Stimulated activated CD8-positive, alpha-beta memory T cell treated with anti-CD3 and anti-CD28 coated beads, Interleukin-7, amount 100 ng/mL, for 24 hours (primary cell): ENCODE results near the gene SHISA8.

Experiments used
- DNase-seq: peaks from one replicate; pipeline ENCODE4 v3.0.0-alpha.2; 2020; ENCODE audit warnings: low read depth

SHISA8 gene

DNA sequence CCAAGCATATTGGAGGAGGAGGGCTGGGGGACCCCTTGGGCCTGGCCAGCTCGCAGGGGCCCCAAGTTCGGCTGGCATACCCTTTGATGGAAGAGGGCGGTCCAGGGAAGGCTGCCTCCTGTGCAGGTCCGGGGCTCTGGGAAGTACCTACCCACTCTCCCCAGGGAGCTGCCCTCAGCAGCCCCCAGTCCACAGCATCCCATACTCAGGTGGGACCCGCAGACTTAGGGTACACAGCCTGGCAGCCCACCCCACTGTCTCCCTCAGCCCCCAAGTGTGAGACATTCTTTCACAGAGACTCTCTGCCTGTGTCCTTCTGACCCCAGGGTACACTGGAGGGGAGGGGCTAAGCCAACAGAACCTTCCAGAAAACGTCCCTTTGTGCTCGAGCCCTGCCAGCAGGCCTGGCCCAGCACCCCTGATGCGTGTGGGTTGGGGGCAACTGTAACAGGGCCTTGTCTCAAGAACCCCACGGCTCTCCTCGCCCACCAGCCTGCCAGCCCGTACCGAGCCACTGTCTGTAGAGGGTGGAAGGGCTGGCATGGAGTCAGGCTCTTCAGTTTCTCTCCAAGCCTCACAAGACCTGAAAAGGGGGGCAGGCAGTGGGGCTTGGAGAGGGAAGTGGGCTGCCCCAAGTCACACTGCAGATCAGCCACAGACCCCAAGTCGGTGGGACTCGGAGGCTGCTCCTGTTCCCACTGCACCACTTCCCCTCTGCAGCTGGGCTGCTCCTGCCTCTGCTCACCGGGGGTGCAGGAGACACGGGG is 18.7 kb upstream of the SHISA8 start:
- no peak for DNase-seq

DNA sequence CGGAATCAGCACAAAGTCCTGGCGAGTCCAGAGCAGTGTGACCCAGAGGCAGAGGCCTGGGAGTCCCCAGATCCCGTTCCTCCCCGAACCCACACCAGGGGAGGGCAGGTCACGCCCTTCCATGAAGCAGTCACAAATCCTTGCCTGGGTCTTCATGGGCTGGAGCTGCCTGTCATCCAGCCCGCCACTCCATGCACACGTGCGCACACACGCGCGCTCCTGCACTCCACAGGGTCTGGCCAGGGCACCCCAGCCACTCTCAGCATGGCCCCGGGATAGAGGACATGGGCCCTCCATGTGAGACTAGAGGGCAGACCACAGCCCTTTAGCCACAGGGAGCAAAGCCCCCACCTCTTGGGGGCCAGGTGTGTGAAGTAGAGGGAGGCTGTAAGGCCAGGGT is 17.5 kb upstream of the SHISA8 start:
- DNase-seq: no peak

DNA sequence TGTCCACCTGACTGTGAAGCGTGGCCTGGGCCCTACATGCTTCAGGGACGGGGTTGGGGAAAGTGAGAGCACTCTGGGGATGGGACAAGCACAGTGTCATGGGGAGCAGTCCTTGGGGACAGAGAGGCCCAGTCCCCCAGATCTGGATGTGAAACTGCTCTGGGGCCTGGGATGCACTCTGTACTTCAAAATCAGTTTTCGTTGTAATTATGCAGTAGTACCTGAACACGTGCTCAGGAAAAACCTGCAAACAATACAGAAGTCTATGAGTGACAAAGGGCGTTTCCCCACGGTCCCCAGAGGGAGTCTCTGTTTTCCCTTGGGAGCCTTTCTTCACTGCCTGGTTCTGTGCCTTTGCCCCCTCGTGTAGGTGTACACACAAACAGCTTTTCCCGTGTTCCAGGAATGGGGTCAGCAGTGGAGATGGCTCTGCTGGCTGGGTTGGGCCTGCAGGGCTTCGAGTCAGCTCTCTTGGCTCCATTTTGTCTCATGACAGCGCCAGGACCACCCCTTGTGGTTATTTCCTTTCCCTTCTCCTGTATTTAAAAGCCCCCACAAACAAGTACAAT is 16.9 kb upstream of the SHISA8 start:
- no peak for DNase-seq

DNA sequence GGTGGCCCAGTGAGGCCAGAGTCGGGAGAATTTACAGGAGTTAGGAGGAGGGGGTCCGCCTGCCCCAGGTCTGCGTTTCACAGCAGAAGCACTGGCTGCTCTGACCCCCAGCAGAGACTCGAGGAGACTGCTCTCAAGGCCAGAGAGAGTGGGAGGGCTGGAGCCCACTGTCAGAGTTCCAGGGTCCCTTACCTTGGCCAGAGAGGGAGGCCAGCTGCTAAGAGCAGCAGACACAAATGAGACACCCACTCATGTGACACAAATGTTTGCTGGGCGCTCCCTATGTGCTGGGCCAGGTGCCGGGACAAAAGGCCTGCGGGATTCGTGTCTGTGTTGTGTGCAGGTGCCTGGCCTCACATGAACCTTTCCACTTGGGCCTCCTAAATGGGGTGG is 14.5 kb upstream of the SHISA8 start:
- no peak for DNase-seq

DNA sequence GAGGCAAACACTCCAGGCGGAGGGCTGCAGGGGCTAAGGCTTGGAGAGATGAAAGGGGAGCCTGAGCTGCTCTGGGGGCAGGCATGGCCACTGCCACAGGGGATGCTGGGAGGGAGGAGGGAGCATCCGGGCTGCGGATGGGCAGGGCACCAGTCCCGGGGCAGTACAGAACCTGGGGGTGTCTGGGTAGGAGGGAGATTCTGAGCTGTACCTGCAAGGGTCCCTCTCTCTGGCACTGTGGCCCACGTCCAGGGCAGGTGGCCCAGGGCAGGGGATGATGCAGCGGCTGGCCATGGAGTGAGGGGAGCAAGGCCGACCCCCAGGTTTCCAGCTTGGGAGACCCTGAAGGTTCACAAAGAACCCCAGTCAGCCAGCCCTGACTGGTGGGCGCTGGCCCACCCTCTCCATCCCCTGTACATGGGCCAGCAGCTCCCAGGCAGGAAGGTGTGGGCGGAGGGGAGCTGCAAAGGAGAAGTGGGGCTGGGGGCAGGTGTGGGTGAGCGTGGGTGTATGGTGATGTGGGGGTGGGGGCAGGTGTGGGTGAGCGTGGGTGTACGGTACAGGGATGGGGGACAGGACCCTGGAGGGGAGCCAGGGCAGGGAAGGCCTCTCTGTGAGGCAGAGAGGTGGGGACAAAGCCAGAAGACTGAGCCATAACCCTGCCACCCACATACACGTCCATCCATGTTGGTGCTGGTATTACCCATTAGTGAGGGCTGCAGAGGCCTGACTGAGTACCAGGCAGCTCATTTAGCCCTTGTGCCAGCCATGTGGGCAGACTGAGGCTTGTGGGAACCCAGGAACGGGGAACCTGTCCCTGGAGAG is 13.9 kb upstream of the SHISA8 start:
- DNase-seq: no peak

DNA sequence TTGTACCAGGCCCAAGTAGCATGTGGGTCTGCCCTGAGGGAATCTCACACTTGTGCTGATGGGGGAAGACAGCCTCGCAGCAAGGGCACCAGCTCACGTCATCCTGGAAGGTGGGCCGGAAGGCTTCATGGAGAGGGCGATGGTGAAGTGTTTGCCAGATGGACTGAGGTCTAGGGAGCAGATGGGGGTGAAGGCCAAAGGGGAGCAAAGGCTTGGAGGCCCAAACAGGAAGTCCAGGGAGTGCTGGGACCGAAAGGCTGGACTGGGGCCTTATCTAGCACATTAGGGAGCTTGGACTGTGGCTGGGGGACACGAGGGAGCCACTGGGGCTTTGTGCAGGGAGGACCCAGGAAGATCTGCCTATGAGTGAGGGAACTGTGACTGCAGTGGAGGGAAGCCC is 12.9 kb upstream of the SHISA8 start:
- no peak for DNase-seq

DNA sequence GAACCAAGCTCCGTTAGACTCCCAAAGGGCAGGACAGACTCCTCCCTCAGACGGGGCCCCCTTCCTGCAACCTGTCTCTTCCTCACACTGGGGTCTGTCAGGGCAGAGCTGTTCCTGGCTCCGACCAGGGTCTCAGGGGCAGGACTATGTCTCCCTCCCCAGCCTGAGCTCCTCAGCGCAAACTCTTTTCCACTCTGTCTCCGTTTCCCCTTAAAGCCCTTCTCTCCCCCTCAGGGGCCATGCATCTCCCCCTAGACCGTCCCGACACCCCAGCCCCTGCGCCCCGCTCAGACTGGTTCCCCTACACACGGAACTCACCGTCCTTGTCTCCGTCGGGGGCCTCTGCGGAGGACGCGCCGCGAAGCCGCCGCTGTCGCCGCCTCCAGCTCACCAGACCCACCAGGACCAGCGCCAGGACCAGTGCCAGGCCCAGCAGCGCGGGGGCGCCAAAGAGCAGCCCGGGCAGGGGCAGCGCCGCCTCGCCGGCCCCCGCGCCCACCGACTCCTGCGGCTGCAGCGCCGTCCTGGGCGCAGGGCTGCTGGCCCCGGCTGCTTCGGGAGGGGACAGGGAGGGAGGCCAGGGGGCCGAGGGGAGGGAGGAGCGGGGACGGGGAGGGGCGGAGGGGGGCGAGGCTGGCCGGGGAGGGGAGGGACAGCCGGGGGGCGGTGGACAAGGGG is 11.0 kb upstream of the SHISA8 start:
- DNase-seq: no peak

DNA sequence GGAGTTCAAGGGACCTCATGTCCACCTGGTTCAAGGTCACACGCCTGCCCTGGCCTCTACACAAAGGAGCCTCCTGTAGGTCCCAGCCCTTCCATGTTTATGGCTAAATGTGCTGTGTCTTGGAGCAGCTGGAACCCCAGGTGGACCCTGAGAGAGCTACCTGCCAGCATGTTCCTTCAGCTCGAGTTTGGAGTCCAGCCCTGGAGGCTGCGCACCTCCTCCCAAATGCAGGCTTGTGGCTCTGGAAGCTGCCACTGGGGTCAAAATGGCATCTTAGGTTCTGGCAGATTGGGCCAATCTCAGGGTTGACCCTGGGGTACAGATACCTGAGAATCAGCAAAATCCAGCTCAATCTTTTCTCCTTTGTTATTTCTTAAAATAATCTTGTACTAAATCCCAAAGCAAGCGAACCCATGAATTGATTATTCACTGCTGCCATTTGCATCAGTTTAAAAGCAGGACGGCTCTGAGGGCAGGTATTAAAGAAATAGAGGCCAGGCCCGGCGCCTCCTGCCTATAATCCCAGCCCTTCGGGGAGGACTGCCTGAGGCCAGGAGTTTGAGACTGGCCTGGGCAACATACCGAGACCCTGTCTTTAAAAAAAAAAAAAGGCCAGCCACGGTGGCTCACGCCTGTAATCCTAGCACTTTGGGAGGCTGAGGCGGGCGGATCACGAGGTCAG is 8.9 kb upstream of the SHISA8 start:
- no peak for DNase-seq

DNA sequence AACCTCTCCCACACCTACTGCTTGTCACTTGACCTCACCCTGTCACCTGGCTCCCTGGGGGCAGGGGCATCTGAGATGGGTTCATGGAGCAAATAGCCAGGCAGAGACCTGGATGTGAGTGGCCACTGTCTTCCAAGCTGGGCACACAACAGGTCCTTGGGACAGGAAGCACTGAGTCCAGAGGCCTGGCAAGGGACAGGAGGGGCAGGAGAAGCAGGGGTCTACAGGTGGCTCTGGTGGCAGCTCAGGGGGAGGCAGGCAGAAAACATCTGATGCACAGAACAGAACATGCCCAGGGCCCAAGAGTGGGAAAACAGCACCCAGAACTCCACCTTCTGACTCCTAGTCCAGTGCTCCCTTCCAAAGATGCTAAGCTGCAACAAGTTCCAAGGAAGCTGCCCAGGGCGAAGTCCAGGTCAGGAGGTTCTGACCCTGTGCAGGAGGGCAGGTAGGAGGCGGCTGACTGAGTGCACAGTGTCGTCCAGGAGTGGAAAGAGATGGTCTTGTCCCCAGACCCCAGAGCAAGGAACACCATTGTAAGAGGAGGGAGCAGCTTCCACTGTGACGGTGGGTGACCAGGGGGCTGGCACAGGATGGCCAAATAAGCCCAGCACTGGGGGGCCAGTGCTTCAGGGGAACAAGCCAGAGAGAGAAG is 8.2 kb upstream of the SHISA8 start:
- no peak for DNase-seq

DNA sequence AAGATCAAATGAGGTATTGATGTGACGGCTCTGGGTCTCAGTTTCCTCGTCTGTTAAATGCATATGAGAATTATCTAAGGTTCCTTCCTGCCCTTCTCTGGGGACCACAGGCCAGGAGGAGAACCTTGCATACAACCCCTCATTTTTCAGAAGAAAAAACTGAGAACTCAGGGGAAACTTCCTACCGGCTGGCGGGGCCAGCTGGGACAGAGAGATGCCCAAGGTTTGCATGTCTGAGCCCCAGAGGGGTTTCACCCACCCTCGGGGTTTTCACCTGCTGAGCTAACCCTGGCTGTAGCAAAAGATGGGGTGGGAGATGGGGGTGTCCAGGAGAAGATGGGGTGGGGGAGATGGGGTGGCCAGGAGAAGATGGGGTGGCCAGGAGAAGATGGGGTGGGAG is 7.5 kb upstream of the SHISA8 start:
- no peak for DNase-seq

DNA sequence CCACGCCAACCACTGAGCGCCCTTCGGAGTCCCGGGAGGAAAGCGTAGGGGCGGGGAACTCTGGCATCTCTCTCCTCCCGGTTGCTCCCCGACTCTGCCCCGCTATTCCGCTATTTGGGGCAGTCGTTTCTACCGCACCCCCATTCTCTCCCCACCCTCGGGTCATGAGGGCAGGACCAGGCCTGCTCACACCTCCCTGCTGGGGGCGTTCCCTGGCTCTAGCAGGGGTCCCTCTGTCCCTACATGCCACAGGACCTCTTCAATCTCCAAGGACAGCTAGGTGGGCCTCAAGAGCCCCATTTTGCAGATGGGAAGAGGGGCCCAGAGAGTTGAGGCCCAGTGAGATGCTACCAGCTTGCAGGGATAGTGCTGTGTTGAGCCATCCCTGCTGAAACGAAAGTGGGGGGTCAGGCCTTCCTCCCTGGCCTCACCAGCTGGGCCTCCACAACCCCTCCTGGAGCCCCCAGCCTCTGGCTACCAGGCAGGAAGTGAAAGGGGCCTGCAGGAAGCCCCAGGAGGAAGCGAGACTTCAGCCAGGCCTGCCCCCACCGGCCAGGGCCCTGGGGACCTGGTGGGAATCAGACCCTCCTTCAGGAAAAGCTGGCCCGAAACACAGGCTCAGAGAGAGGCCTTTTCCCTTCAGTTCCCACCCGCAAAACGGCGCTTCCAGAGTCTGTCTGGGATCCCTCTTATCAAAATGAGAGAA is 5.5 kb upstream of the SHISA8 start:
- no peak for DNase-seq

DNA sequence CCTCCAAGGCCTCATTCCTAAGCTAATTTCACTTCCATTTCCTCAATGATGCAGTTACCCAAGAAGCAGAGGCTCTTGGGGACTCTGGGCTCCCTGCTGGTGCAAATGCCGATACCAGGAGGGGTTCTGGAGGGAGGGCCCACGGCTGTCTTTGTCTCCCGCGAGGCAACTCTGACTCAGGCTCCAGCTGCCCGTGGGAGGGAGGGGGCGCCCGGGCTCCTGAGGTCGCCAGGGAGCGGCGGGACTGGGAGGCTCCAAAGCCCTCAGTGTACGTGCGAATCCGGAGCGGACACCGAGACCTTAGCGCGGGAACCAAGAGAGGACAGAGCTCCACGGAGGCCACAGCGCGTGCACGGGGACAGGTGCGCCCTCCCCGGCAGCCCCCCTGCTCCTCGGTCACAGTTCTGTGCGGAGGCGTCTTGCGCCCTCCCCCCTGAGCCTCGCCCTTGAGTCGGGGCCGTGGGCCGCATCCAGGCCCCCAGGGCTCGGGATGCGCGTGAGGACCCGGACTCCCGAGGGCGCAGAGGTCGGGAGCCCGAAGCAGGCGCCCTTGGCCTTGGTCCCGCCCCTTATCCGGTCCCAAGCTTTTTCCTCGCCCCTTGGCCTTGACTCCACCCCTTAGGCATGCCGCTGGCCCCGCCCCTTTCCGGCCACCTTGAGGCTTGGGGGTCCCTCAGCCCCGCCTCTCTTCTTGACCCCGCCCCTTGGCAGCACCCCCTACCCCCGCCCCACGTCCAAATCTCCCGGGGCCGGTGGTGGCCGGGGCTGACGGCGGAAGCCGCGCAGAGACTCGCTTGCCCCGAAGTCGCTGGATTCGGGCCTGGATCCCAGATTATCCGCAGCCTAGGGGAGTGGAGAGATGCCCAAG is 4.7 kb upstream of the SHISA8 start:
- no peak for DNase-seq

DNA sequence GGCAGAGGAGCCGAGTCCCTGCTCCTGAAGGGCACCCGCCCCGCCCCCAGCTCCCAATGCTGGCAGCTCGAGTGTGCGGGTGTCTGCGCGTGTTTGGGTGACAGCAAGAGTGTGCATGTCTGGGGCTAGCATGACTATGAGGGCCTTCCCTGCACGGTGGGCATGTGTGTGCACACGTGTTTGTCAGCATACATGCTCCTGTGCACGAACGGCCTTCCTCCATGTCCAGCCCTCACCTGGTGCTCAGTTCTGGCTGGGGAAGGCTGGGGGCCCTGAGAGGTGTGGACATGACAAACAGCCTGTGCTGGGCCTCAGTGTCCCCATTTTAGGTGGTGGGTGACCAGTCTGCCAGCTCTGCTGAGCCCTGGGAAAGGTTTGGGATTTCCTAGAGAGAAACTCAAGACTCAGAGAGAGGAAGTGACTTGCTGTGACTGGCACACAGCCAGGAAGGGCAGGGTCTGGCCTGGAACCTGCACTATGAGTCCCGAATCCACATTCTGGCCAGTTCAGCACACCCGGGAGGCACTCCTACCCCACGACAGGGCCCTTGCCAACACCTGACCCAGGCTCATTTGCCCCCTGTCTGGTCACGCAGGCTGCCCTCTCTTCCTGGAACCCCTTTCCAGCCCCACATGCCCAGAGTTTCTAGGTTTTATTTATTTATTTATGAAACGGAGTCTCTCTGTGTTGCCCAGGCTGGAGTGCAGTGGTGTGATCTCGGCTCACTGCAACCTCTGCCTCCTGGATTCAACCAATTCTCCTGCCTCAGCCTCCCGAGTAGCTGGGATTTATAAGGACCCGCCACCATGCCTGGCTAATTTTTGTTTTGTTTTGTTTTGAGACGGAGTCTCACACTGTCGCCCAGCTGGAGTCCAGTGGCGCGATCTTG is 3.3 kb upstream of the SHISA8 start:
- no peak for DNase-seq

DNA sequence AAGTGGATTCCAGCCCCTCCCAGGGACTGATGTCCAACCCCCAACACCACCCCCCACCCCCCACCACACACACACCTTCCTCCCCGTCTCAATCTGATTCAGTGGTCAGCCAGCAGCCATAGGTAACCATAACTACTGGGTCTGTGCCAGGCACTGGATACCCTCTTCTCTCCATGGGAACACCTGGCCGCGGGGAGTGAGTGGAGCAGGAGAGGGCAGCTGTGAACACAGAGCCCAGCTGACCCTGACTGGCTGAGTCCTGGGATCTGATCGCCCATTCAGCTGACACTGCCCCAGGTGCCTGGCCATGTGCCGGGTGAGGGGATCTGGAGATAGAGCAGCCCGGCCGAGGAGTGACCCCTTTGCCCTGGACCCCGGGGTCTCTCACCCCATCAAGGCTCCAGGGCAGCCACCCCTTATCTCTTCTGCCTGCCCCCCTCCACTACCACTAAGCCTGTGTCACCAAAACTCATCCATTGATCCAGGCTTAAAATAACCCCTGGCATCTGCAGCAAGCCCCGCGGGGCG is 2.6 kb upstream of the SHISA8 start:
- DNase-seq: no peak

DNA sequence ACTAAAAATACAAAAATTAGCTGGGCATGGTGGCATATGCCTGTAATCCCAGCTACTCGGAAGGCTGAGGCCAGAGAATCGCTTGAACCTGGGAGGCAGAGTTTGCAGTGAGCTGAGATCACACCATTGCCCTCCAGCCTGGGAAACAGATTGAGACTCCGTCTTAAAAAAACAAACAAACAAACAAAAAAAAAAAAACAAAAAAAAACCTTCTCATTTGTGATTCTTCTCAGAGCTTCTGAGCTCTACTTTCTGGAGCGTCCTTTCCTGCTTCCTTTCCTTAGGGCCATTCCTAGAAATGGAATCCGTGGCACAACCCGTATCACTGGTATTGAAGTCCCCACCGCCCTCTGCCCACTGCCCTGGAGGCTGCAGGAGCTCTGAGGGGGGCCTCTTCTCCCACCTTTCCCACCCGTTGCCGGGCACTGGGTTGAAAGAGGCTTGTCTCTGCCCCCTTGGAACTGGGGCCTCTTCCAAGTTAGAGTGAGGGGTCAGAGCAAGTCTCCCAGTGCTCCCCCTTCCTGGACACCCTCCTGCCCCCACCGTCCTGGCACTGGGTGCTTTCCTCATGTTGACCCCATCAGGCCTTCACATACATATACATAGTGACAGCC is 2.0 kb upstream of the SHISA8 start:
- no peak for DNase-seq

DNA sequence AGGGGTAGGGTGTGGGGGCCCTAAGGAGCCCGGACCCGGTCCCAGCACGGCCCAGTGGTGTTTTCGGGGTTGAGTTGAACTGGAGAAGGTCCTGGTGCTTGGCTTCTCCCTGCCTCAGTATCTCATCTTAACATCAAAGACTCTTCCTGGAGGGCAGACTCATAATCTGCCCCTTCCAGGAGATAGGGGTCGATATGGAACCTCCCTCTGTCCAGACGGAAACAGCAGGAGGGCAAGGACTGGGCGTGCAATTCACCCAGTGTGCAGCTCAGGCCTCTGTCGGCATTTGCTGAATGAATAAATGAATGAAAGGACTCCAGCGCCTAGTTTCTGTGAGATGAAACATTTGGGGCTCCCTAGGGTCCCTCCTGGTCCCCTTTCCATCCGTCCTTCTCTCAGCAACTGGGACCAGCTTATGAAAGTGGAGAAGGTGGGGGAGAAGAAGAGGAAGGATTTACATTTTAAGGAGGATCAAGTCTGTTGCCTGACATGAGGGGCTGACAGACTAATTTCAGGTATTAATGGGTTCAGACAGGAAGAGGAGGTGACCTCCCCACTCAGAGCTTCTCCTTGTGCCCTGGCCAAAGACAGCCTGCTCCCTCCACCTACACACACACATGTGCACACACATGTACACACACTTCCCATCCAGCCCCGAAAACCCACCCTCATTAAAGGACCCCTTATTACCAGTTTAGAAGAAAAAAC is 1.1 kb upstream of the SHISA8 start:
- DNase-seq: no peak

DNA sequence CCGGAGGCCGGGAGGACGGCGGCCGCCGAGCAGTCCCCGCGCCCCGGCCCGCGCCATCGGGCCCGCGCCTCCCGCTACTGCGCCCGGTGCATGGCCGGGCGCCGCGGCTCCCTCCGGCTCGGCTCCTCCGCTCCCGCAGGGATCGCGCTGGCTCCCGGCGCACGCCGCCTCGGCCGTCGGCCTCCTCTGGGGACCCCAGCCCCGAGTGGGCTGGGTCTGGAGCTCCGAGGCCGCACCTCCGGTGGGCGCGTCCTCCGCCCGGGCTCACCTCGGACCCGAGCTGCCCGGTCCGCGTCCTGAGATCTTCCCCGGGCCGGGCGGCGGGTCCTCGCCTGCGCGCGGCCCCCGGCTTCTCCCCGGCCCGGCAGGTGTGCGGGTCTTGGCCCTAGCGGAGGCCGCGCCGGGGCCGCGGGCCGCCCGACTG is 251 bp downstream of the SHISA8 start:
- no peak for DNase-seq
